ENCODE results near the gene TCP1. TPM values are rescaled to one million over a fixed set of nuclear protein-coding genes. Genes with fewer than 3 reads are reported as not detected.

The TCP1 gene
- total and polyA plus RNA-seq, 2 of the 13 experiments (the other 11 are each of a cell fraction or from before 2014, with no cell fraction given): 116 to 553 TPM

- TF ChIP-seq JARID2 (CRISPR knock-in tag; IDR thresholded peaks at IDR 0.05; ENCODE audit: insufficient replicate concordance): no peak
- no peak for TF ChIP-seq STAG1 (CRISPR knock-in tag; IDR thresholded peaks at IDR 0.05)
- peak; percentile 17; the same call in 1 of the 2 replicates for TF ChIP-seq ZNF296 (CRISPR knock-in tag; conservative IDR thresholded peaks at IDR 0.05)
- TF ChIP-seq MAFF (IDR thresholded peaks at IDR 0.05; ENCODE audit: low read depth, low read length): no peak
- no peak for TF ChIP-seq ZNF792 (CRISPR knock-in tag; IDR thresholded peaks at IDR 0.05)
- no peak for TF ChIP-seq TFDP2 (CRISPR knock-in tag; IDR thresholded peaks at IDR 0.05)
- no peak for TF ChIP-seq FOXC1 (CRISPR knock-in tag; IDR thresholded peaks at IDR 0.05; ENCODE audit: borderline replicate concordance)
- peak; percentile 59; the same call in 1 of the 2 replicates for TF ChIP-seq MEIS2 (CRISPR knock-in tag; IDR thresholded peaks at IDR 0.05)
- TF ChIP-seq REPIN1 (CRISPR knock-in tag; IDR thresholded peaks at IDR 0.05; ENCODE audit: borderline replicate concordance, low read depth): no peak; the same call in 1 of the 2 replicates
- TF ChIP-seq HMGXB4 (CRISPR knock-in tag; IDR thresholded peaks at IDR 0.05; ENCODE audit: borderline replicate concordance in 1 of 2, low read depth in 1 of 2): peak in 1 of 2 experiments; percentile 25; a peak in 1 of 4 replicates
- TF ChIP-seq SRSF1 (optimal IDR thresholded peaks at IDR 0.05; ENCODE audit: low read depth, low read length): no peak
- TF ChIP-seq ZNF564 (CRISPR knock-in tag; IDR thresholded peaks at IDR 0.05): no peak
- TF ChIP-seq CAMTA2 (CRISPR knock-in tag; IDR thresholded peaks at IDR 0.05; ENCODE audit: borderline replicate concordance): no peak; the same call in 1 of the 2 replicates
- no peak for TF ChIP-seq ZNF788 (CRISPR knock-in tag; IDR thresholded peaks at IDR 0.05; ENCODE audit: borderline replicate concordance)
- no peak for TF ChIP-seq DMAP1 (CRISPR knock-in tag; IDR thresholded peaks at IDR 0.05)
- no peak for TF ChIP-seq XBP1 (CRISPR knock-in tag; IDR thresholded peaks at IDR 0.05)
- no peak for TF ChIP-seq ZNF253 (CRISPR knock-in tag; IDR thresholded peaks at IDR 0.05; ENCODE audit: borderline replicate concordance)
- TF ChIP-seq RBM39 (IDR thresholded peaks at IDR 0.05; ENCODE audit: low read depth, low read length, poor library complexity, severe bottlenecking): no peak
- no peak for TF ChIP-seq ZNF180 (CRISPR knock-in tag; IDR thresholded peaks at IDR 0.05; ENCODE audit: borderline replicate concordance, low read depth)
- no peak for TF ChIP-seq ZNF775 (CRISPR knock-in tag; IDR thresholded peaks at IDR 0.05; ENCODE audit: borderline replicate concordance)
- TF ChIP-seq ZNF770 (CRISPR knock-in tag; IDR thresholded peaks at IDR 0.05): no peak
- TF ChIP-seq KDM3A (CRISPR knock-in tag; IDR thresholded peaks at IDR 0.05; ENCODE audit: low read depth): no peak
- peak; percentile 95; the same call in 1 of the 2 replicates for TF ChIP-seq ZNF737 (CRISPR knock-in tag; IDR thresholded peaks at IDR 0.05; ENCODE audit: borderline replicate concordance)
- TF ChIP-seq ZNF570 (CRISPR knock-in tag; IDR thresholded peaks at IDR 0.05; ENCODE audit: borderline replicate concordance): peak; percentile 51; the same call in 1 of the 2 replicates
- TF ChIP-seq SRY (CRISPR knock-in tag; IDR thresholded peaks at IDR 0.05): no peak
These were observed 537 bp downstream of the TCP1 start (continued) for GRCh38 chr6:159788753-159789376.

All from HepG2 (cell line).